Trophoblast cell (in vitro differentiated cells and primary cell): ENCODE results near the gene PRKX.
"Not testable (repeated sequence)": the region's sequence is repeated elsewhere in the genome, so short reads cannot be mapped to it uniquely, and the experiment has no call there.

Source experiments
- DNase-seq, 2 donors: peaks; one replicate each; pipeline ENCODE4 v3.0.0-alpha.2; 2016
- H2AFZ ChIP-seq: 2 replicates; pipeline ENCODE4 v1.6.1; 2013; ENCODE audit warnings: low read length, moderate library complexity, mild to moderate bottlenecking; ENCODE audit not compliant: insufficient read depth, poor library complexity
- H2AK5ac ChIP-seq: 2 replicates; pipeline ENCODE4 v1.6.1; 2013; ENCODE audit warnings: mild to moderate bottlenecking, low read length
- H2BK120ac ChIP-seq: 2 replicates; pipeline ENCODE4 v1.6.1; 2013; ENCODE audit warnings: low read length, mild to moderate bottlenecking, moderate library complexity; ENCODE audit not compliant: insufficient read depth, poor library complexity
- H2BK12ac ChIP-seq: 2 replicates; pipeline ENCODE4 v1.6.1; 2013; ENCODE audit warnings: mild to moderate bottlenecking, low read length, moderate library complexity
- H2BK5ac ChIP-seq: 2 replicates; pipeline ENCODE4 v1.6.1; 2013; ENCODE audit warnings: low read length, low read depth, moderate library complexity, mild to moderate bottlenecking; ENCODE audit not compliant: poor library complexity
- H3K14ac ChIP-seq: 2 replicates; pipeline ENCODE4 v1.6.1; 2013; ENCODE audit warnings: mild to moderate bottlenecking, low read length
- H3K18ac ChIP-seq: 2 replicates; pipeline ENCODE4 v1.6.1; 2013; ENCODE audit warnings: mild to moderate bottlenecking, low read length
- H3K23ac ChIP-seq: 2 replicates; pipeline ENCODE4 v1.6.1; 2013; ENCODE audit warnings: low read length
- H3K27ac ChIP-seq: 2 replicates; pipeline ENCODE4 v1.5.1; 2013; ENCODE audit warnings: low read depth, mild to moderate bottlenecking, inconsistent platforms, low read length, moderate library complexity
- H3K27me3 ChIP-seq: 2 replicates; pipeline ENCODE4 v1.6.1; 2013; ENCODE audit warnings: inconsistent platforms, mild to moderate bottlenecking, low read length, moderate library complexity; ENCODE audit not compliant: insufficient read depth
- H3K36me3 ChIP-seq, 2 experiments: 1 replicate in 1 of 2; 2 replicates in 1 of 2; pipeline ENCODE4 v1.6.1; 2013; ENCODE audit warnings: low read length in 2 of 2, mild to moderate bottlenecking in 2 of 2, moderate library complexity in 1 of 2; ENCODE audit not compliant: insufficient read depth in 2 of 2, control insufficient read depth in 1 of 2
- H3K4ac ChIP-seq: 2 replicates; pipeline ENCODE4 v1.6.1; 2013; ENCODE audit warnings: low read depth, mild to moderate bottlenecking, low read length, moderate library complexity
- H3K4me1 ChIP-seq, 2 experiments: 1 replicate in 1 of 2; 2 replicates in 1 of 2; pipeline ENCODE4 v1.6.1; 2013; ENCODE audit warnings: low read length in 2 of 2, mild to moderate bottlenecking in 2 of 2, moderate library complexity in 1 of 2; ENCODE audit not compliant: insufficient read depth in 2 of 2, control insufficient read depth in 1 of 2
- H3K4me2 ChIP-seq: 2 replicates; pipeline ENCODE4 v1.6.1; 2013; ENCODE audit warnings: inconsistent platforms, mild to moderate bottlenecking, low read length, moderate library complexity
- H3K4me3 ChIP-seq: 2 replicates; pipeline ENCODE4 v1.5.1; 2013; ENCODE audit warnings: mild to moderate bottlenecking, low read depth, low read length, inconsistent platforms
- H3K79me1 ChIP-seq: one replicate; pipeline ENCODE4 v1.6.1; 2013; ENCODE audit warnings: low read length
- H3K79me2 ChIP-seq: 2 replicates; pipeline ENCODE4 v1.6.1; 2013; ENCODE audit warnings: low read length, mild to moderate bottlenecking; ENCODE audit not compliant: control insufficient read depth, insufficient read depth, poor library complexity
- H3K9ac ChIP-seq: 2 replicates; pipeline ENCODE4 v1.6.1; 2013; ENCODE audit warnings: mild to moderate bottlenecking, low read length
- H3K9me3 ChIP-seq: 2 replicates; pipeline ENCODE4 v1.6.1; 2013; ENCODE audit warnings: low read depth, mild to moderate bottlenecking, control low read depth, inconsistent platforms, low read length; ENCODE audit not compliant: insufficient read depth
- H4K12ac ChIP-seq: 2 replicates; pipeline ENCODE4 v1.6.1; 2013; ENCODE audit warnings: low read depth, mild to moderate bottlenecking, low read length, moderate library complexity
- H4K8ac ChIP-seq: 2 replicates; pipeline ENCODE4 v1.6.1; 2013; ENCODE audit warnings: low read depth, mild to moderate bottlenecking, low read length, moderate library complexity
- H4K91ac ChIP-seq: one replicate; pipeline ENCODE4 v1.6.1; 2013; ENCODE audit warnings: low read depth, mild to moderate bottlenecking, low read length, moderate library complexity
- WGBS: extraction: QIAGEN DNeasy Blood & Tissue Kit; methylation state at CpG from one replicate; pipeline ENCODE4 v1.1.7; 2013; ENCODE audit warnings: missing lambda C conversion rate; ENCODE audit not compliant: insufficient read length, insufficient coverage; ENCODE audit errors: extremely low coverage; 5-methylcytosine and 5-hydroxymethylcytosine counted together

PRKX gene

DNA sequence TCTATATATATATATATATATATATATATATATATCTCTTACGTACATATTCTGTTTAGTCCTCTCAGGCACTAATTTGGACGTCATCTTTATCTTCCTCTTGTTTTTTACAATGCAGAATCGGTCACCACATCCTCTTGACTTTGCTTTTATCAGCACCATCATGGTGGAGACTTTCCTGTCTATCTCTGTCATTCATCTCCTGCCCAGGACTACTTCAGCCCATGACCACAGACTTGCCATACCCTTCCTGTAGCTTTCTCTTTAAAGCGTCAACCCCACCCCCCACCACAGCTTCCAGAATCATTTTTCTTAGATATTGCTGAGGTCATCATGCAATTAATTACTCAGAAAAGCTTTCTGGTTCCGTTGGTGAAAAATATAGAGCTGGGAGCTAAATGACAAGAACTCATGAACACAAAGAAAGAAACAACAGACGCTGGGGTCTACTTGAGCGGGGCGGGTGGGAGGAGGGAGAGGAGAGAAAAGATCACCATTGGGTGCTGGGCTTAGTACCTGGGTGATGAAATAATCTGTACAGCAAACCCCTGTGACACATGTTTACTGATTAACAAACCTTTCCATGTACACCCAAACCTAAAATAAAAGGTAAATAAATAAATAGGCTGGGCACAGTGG, 30.5 kb upstream of the PRKX start:
- no peak overlapping the region for H3K23ac ChIP-seq
- no CpG with 5 or more reads among the region's 8 CpGs for WGBS

GRCh38 chrX:3740946-3741345, 27.5 kb upstream of the PRKX start:
- not testable (repeated sequence) for H3K4me2 ChIP-seq, H4K91ac ChIP-seq, H3K79me1 ChIP-seq, H2AFZ ChIP-seq, H3K4ac ChIP-seq, H3K4me1 ChIP-seq, H3K4me3 ChIP-seq, H3K36me3 ChIP-seq, H4K12ac ChIP-seq, DNase-seq, H3K9me3 ChIP-seq, H3K79me2 ChIP-seq, H2BK120ac ChIP-seq, H3K9ac ChIP-seq, H2BK12ac ChIP-seq, H3K27ac ChIP-seq, H3K18ac ChIP-seq, H3K14ac ChIP-seq, H3K27me3 ChIP-seq, H2AK5ac ChIP-seq, H3K23ac ChIP-seq, H2BK5ac ChIP-seq, H4K8ac ChIP-seq
- WGBS, result no CpG with 5 or more reads among the region's 8 CpGs

More for the DNA sequence above, 30.5 kb upstream of the PRKX start:
- Histone ChIP-seq H2AK5ac (no peak overlapping the region), H3K27me3 (no peaks in the 10 kb centered on the region), H3K18ac (no peak overlapping the region), H3K14ac (no peak overlapping the region), H2BK12ac (no peak overlapping the region), H3K79me2 (no peaks in the 10 kb centered on the region), H3K36me3 (no peaks in the 10 kb centered on the region), H3K4me3 (no peak overlapping the region), H2AFZ (no peak overlapping the region), H3K79me1 (no peaks in the 10 kb centered on the region), H4K12ac (no peak overlapping the region), H3K27ac (no peak overlapping the region), H4K8ac (no peak overlapping the region), H3K4me2 (no peak overlapping the region), H3K4ac (no peak overlapping the region), H3K4me1 (no peaks in the 10 kb centered on the region), H2BK120ac (no peak overlapping the region), H4K91ac (no peak overlapping the region), H3K9me3 (no peaks in the 10 kb centered on the region), H2BK5ac (no peak overlapping the region), H3K9ac (no peak overlapping the region)
- DNase-seq, result no peak

GRCh38 chrX:3738509-3738908, 25.1 kb upstream of the PRKX start:
- no peak overlapping the region for H3K4ac ChIP-seq
- no peaks in the 10 kb centered on the region for H3K79me2 ChIP-seq
- no peak overlapping the region for H2AFZ ChIP-seq
- no peak overlapping the region for H3K4me2 ChIP-seq
- no peaks in the 10 kb centered on the region for H3K27me3 ChIP-seq
- H3K4me1 ChIP-seq, result no peaks in the 10 kb centered on the region
- H3K18ac ChIP-seq, result no peak overlapping the region
- no peak overlapping the region for H2BK12ac ChIP-seq
- H4K8ac ChIP-seq, result no peak overlapping the region
- no peak overlapping the region for H2BK5ac ChIP-seq
- no peak overlapping the region for H3K9ac ChIP-seq
- H2BK120ac ChIP-seq, result no peak overlapping the region
- H3K27ac ChIP-seq, result no peak overlapping the region
- H4K91ac ChIP-seq, result no peak overlapping the region
- no peak overlapping the region for H4K12ac ChIP-seq
- H3K23ac ChIP-seq, result no peak overlapping the region
- H2AK5ac ChIP-seq, result no peak overlapping the region
- H3K36me3 ChIP-seq, result no peaks in the 10 kb centered on the region
- no peaks in the 10 kb centered on the region for H3K9me3 ChIP-seq
- H3K4me3 ChIP-seq, result no peak overlapping the region
- no peak for DNase-seq
- H3K79me1 ChIP-seq, result no peaks in the 10 kb centered on the region
- H3K14ac ChIP-seq, result no peak overlapping the region

GRCh38 chrX:3736536-3736935, 23.1 kb upstream of the PRKX start:
- not testable (repeated sequence) for H3K23ac ChIP-seq, H4K8ac ChIP-seq, H2BK12ac ChIP-seq, H3K4me1 ChIP-seq, H4K91ac ChIP-seq, H3K9ac ChIP-seq, H2BK5ac ChIP-seq, H3K27ac ChIP-seq, H3K4me3 ChIP-seq, H3K9me3 ChIP-seq, H2BK120ac ChIP-seq, H3K4ac ChIP-seq, H3K79me2 ChIP-seq, H2AK5ac ChIP-seq, H3K4me2 ChIP-seq, H3K79me1 ChIP-seq, H2AFZ ChIP-seq, H4K12ac ChIP-seq, H3K14ac ChIP-seq, H3K27me3 ChIP-seq, H3K18ac ChIP-seq, H3K36me3 ChIP-seq
- peak in 1 of 2 donors; percentile 28 for DNase-seq
- no CpG with 5 or more reads among the region's 11 CpGs for WGBS
